ENCODE results near the gene RAD54L. TPM values are rescaled to one million over a fixed set of nuclear protein-coding genes. Genes with fewer than 3 reads are reported as not detected.

The RAD54L gene
- total RNA-seq, 4 donors from 2014 or later, result 1.2 to 1.8 (median 1.3) TPM; not detected in 1

GRCh38 chr1:46300673-46301405 lies 53.3 kb downstream of the RAD54L start:
- no peak for TF ChIP-seq CTCF (IDR thresholded peaks at IDR 0.05; ENCODE audit: low read depth)

GRCh38 chr1:46301406-46301807 lies 53.8 kb downstream of the RAD54L start:
- no peak for TF ChIP-seq CTCF (IDR thresholded peaks at IDR 0.05; ENCODE audit: low read depth)

GRCh38 chr1:46301808-46302640 lies 54.5 kb downstream of the RAD54L start:
- no peak for TF ChIP-seq CTCF (IDR thresholded peaks at IDR 0.05; ENCODE audit: low read depth)

GRCh38 chr1:46302641-46303037 lies 55.1 kb downstream of the RAD54L start:
- TF ChIP-seq CTCF (IDR thresholded peaks at IDR 0.05; ENCODE audit: low read depth), result no peak

- TF ChIP-seq CTCF (IDR thresholded peaks at IDR 0.05; ENCODE audit: low read depth), result no peak
These were observed 55.7 kb downstream of the RAD54L start, which contains the start of the genes LRRC41 and UQCRH for GRCh38 chr1:46303038-46303871. TSS of gene LRRC41 (minus strand) at chr1:46303616. CDS start at chr1:46303322, 294 bp downstream. TSS of gene UQCRH (plus strand) at chr1:46303698. CDS start at chr1:46303767, 69 bp downstream.

GRCh38 chr1:46303872-46304326 lies 56.3 kb downstream of the RAD54L start:
- no peak for TF ChIP-seq CTCF (IDR thresholded peaks at IDR 0.05; ENCODE audit: low read depth)

Data from subcutaneous adipose tissue (tissue), 4 donors.